Activated naive CD8-positive, alpha-beta T cell treated with anti-CD3 and anti-CD28 coated beads for 36 hours (primary cell): ENCODE results near the gene ATP5ME. TPM values are rescaled to one million over a fixed set of nuclear protein-coding genes. Genes with fewer than 3 reads are reported as not detected.

Source experiments
- DNase-seq: peaks from one replicate; pipeline ENCODE4 v3.0.0; 2021
- H3K27ac Mint-ChIP-seq: one replicate; pipeline ENCODE4 v1.8.0; 2022; ENCODE audit warnings: mild to moderate bottlenecking, moderate library complexity, mixed read lengths
- H3K27me3 Mint-ChIP-seq: one replicate; pipeline ENCODE4 v1.8.0; 2022; ENCODE audit warnings: mild to moderate bottlenecking, mixed read lengths
- H3K36me3 Mint-ChIP-seq: one replicate; pipeline ENCODE4 v1.8.0; 2021; ENCODE audit warnings: mild to moderate bottlenecking, mixed read lengths
- H3K4me1 Mint-ChIP-seq: one replicate; pipeline ENCODE4 v1.8.0; 2021; ENCODE audit warnings: mixed read lengths
- H3K4me3 Mint-ChIP-seq: one replicate; pipeline ENCODE4 v1.8.0; 2022; ENCODE audit warnings: mild to moderate bottlenecking, moderate library complexity, mixed read lengths
- H3K9me3 Mint-ChIP-seq: one replicate; pipeline ENCODE4 v1.8.0; 2022; ENCODE audit warnings: mixed read lengths
- total RNA-seq, 2 experiments: library from RNA; stranded (reverse); gene quantifications; one replicate each; pipeline ENCODE4 v1.2.3, GENCODE V29; 2021

ATP5ME gene
- total RNA-seq, 2 experiments from 2014 or later = 284 to 287 TPM

DNA sequence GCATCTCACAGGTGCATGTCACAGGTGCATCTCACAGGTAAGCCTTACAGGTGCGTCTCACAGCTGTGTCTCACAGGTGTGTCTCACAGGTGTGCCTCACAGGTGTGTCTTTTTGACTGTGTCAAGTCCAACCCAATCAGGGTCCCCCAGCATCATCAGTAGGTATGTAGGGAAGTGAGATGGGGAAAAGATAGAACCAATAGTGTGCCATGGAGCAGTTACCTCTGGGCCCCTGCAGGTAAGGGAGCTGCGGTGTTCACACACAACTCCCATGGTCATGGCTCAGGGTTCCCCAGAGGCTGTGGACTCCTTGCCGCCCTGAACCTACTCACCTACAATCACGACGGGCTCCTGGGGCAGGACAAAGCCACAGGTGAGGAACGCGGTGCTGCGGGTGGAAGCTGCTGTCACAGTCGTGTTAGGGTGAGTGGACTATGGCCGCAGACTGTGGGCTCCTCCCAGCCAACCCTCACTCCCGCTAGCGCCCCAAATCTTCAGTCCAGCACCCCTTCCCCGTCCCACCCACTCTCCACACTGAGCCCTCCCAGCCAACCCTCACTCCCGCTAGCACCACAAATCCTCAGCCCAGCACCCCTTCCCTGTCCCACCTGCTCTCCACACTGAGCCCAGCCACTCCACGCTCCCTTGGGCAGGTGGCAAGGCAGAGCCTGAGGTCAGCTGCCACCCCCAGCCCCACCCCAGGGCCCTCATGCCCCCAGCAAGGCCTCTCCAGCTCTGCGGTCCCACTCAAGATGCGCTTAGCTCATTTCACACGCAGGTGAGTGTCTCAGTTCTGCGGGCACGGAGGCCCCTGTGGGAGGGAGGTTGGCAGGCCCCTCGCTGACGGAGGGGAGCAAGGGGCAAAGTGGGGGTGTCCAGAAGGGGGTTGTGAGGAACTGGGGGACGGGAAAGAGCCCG lies 50.8 kb downstream of the ATP5ME start:
- no peaks in the 10 kb centered on the region for H3K9me3 Mint-ChIP-seq
- no peaks in the 10 kb centered on the region for H3K4me1 Mint-ChIP-seq
- no peak overlapping the region for H3K27ac Mint-ChIP-seq
- no peaks in the 10 kb centered on the region for H3K36me3 Mint-ChIP-seq
- no peak for DNase-seq
- H3K4me3 Mint-ChIP-seq = no peak overlapping the region
- H3K27me3 Mint-ChIP-seq = peaks cover 11% of the 10 kb centered on the region

Other genes with a start within 250 kb of the ATP5ME start
- 10 to 100 TPM; 33.4 to 38.3 TPM for gene ZNF721, start 175.1 kb downstream of the ATP5ME start, total RNA-seq
- 10 to 100 TPM; 40.1 to 45.1 TPM for gene PIGG, start 175.1 kb downstream of the ATP5ME start, total RNA-seq
- gene TMEM271, start 98.0 kb downstream of the ATP5ME start, total RNA-seq = not detected
- gene PDE6B, start 48.7 kb downstream of the ATP5ME start, total RNA-seq = 10 to 100 TPM; 12.6 to 13.9 TPM
- 10 to 100 TPM; 22.7 to 22.9 TPM for gene MYL5, start 266 bp upstream of the ATP5ME start, total RNA-seq
- gene SLC49A3, start 14.9 kb upstream of the ATP5ME start, total RNA-seq = under 1 TPM; 0.38 to 0.43 TPM
- gene PCGF3, start 31.6 kb upstream of the ATP5ME start, total RNA-seq = 10 to 100 TPM; 19.7 to 21.2 TPM
- gene CPLX1, start 151.9 kb upstream of the ATP5ME start, total RNA-seq = under 1 TPM in 1 of 2 experiments, not detected in 1; 0.16 TPM